ENCODE results near the gene ARMC5. TPM values are rescaled to one million over a fixed set of nuclear protein-coding genes. Genes with fewer than 3 reads are reported as not detected.

Gene ARMC5
- polyA plus RNA-seq, 1 donor from 2014 or later = 27.6 TPM

DNA sequence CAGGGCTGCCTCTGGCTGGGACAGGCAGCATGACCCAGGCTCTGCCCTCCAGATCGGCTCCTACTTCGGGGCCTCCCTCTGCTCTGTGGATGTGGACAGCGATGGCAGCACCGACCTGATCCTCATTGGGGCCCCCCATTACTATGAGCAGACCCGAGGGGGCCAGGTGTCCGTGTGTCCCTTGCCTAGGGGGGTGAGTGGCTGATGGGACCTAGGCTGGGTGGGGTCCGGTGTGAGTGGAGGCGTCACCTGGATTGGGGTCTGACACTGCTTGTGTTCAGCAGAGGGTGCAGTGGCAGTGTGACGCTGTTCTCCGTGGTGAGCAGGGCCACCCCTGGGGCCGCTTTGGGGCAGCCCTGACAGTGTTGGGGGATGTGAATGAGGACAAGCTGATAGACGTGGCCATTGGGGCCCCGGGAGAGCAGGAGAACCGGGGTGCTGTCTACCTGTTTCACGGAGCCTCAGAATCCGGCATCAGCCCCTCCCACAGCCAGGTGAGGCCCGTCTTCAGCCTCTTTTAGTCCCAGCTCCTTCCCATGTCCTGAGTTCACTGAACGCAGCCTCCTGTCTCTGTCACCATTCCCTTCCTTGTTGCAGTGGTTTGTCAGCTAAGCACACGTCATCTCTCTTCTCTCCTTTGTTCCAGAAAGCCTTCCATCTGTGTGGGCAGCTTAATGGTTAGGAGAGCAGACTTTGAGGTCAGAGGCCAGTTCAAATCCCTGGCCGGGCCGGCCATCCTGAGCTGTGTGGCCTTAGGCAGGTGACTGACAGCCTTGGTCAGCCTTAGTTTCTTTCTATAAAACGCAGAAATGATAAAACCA lies 48.1 kb upstream of the ARMC5 start:
- H3K4me2 ChIP-seq (ENCODE audit: low read length) = no peak overlapping the region
- H3K36me3 ChIP-seq (ENCODE audit: insufficient read depth, low read length) = no peaks in the 10 kb centered on the region
- no peaks in the 10 kb centered on the region for H3K79me2 ChIP-seq (replicated peaks; ENCODE audit: insufficient read depth, low read length)
- H3K4me3 ChIP-seq (ENCODE audit: low read length) = no peak overlapping the region
- no peak overlapping the region for H3K27ac ChIP-seq (ENCODE audit: low read length)
- no peaks in the 10 kb centered on the region for H3K27me3 ChIP-seq (ENCODE audit: insufficient read depth, low read depth, low read length)
- H3K9me3 ChIP-seq (ENCODE audit: low read length) = no peaks in the 10 kb centered on the region
- no peaks in the 10 kb centered on the region for H3K9me2 ChIP-seq (ENCODE audit: insufficient read depth, low read length)
- H4K20me1 ChIP-seq (ENCODE audit: insufficient read depth) = no peaks in the 10 kb centered on the region
- no peak overlapping the region for H2AFZ ChIP-seq (ENCODE audit: low read depth, low read length)
- TF ChIP-seq POLR2AphosphoS5 (IDR thresholded peaks at IDR 0.05) (no peak), MXI1 (conservative IDR thresholded peaks at IDR 0.05; ENCODE audit: poor library complexity, severe bottlenecking) (no peak), SMC3 (conservative IDR thresholded peaks at IDR 0.05; ENCODE audit: poor library complexity) (no peak)
- TF ChIP-seq, protein P1, sequence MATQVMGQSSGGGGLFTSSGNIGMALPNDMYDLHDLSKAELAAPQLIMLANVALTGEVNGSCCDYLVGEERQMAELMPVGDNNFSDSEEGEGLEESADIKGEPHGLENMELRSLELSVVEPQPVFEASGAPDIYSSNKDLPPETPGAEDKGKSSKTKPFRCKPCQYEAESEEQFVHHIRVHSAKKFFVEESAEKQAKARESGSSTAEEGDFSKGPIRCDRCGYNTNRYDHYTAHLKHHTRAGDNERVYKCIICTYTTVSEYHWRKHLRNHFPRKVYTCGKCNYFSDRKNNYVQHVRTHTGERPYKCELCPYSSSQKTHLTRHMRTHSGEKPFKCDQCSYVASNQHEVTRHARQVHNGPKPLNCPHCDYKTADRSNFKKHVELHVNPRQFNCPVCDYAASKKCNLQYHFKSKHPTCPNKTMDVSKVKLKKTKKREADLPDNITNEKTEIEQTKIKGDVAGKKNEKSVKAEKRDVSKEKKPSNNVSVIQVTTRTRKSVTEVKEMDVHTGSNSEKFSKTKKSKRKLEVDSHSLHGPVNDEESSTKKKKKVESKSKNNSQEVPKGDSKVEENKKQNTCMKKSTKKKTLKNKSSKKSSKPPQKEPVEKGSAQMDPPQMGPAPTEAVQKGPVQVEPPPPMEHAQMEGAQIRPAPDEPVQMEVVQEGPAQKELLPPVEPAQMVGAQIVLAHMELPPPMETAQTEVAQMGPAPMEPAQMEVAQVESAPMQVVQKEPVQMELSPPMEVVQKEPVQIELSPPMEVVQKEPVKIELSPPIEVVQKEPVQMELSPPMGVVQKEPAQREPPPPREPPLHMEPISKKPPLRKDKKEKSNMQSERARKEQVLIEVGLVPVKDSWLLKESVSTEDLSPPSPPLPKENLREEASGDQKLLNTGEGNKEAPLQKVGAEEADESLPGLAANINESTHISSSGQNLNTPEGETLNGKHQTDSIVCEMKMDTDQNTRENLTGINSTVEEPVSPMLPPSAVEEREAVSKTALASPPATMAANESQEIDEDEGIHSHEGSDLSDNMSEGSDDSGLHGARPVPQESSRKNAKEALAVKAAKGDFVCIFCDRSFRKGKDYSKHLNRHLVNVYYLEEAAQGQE (IDR thresholded peaks at IDR 0.05; ENCODE audit: borderline replicate concordance) = no peak
- TF ChIP-seq, protein P2, sequence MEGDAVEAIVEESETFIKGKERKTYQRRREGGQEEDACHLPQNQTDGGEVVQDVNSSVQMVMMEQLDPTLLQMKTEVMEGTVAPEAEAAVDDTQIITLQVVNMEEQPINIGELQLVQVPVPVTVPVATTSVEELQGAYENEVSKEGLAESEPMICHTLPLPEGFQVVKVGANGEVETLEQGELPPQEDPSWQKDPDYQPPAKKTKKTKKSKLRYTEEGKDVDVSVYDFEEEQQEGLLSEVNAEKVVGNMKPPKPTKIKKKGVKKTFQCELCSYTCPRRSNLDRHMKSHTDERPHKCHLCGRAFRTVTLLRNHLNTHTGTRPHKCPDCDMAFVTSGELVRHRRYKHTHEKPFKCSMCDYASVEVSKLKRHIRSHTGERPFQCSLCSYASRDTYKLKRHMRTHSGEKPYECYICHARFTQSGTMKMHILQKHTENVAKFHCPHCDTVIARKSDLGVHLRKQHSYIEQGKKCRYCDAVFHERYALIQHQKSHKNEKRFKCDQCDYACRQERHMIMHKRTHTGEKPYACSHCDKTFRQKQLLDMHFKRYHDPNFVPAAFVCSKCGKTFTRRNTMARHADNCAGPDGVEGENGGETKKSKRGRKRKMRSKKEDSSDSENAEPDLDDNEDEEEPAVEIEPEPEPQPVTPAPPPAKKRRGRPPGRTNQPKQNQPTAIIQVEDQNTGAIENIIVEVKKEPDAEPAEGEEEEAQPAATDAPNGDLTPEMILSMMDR (IDR thresholded peaks at IDR 0.05; ENCODE audit: poor library complexity, severe bottlenecking) = no peak
- no peaks in the 10 kb centered on the region for H3F3A ChIP-seq (ENCODE audit: insufficient read depth, low read length, poor library complexity, severe bottlenecking)
- no peak overlapping the region for H3K9ac ChIP-seq (ENCODE audit: low read length)

DNA sequence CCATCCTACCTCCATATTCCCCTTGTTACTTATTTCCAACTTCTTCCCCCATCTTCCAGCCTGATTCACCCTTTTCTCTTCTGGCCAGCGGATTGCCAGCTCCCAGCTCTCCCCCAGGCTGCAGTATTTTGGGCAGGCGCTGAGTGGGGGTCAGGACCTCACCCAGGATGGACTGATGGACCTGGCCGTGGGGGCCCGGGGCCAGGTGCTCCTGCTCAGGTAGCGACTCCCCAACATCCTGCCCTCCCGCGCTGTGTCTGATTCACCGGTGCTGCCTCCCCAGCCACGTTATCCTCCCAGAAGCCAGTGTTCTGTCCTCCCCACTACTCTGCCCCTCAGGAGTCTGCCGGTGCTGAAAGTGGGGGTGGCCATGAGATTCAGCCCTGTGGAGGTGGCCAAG lies 46.6 kb upstream of the ARMC5 start:
- H3K9ac ChIP-seq (ENCODE audit: low read length) = no peak overlapping the region

More for the DNA sequence above, 46.6 kb upstream of the ARMC5 start:
- Histone ChIP-seq H3K79me2 (replicated peaks; ENCODE audit: insufficient read depth, low read length) (no peaks in the 10 kb centered on the region), H3K27ac (ENCODE audit: low read length) (no peak overlapping the region), H3K4me2 (ENCODE audit: low read length) (no peak overlapping the region), H3K36me3 (ENCODE audit: insufficient read depth, low read length) (no peaks in the 10 kb centered on the region), H4K20me1 (ENCODE audit: insufficient read depth) (no peaks in the 10 kb centered on the region), H3K9me2 (ENCODE audit: insufficient read depth, low read length) (no peaks in the 10 kb centered on the region), H3K4me3 (ENCODE audit: low read length) (no peak overlapping the region), H3K27me3 (ENCODE audit: insufficient read depth, low read depth, low read length) (no peaks in the 10 kb centered on the region), H3K9me3 (ENCODE audit: low read length) (no peaks in the 10 kb centered on the region), H2AFZ (ENCODE audit: low read depth, low read length) (no peak overlapping the region), H3F3A (ENCODE audit: insufficient read depth, low read length, poor library complexity, severe bottlenecking) (no peaks in the 10 kb centered on the region)
- no peak for TF ChIP-seq TAF1 (IDR thresholded peaks at IDR 0.05; ENCODE audit: low read depth)
- TF ChIP-seq, protein P1 (IDR thresholded peaks at IDR 0.05; ENCODE audit: borderline replicate concordance) = no peak
- no peak for TF ChIP-seq RAD21 (conservative IDR thresholded peaks at IDR 0.05)
- TF ChIP-seq EZH2 (IDR thresholded peaks at IDR 0.05; ENCODE audit: borderline replicate concordance, insufficient read depth, low read length, poor library complexity, severe bottlenecking) = no peak
- no peak for TF ChIP-seq MXI1 (conservative IDR thresholded peaks at IDR 0.05; ENCODE audit: poor library complexity, severe bottlenecking)
- TF ChIP-seq POLR2AphosphoS5 (IDR thresholded peaks at IDR 0.05) = no peak
- no peak for TF ChIP-seq SMC3 (conservative IDR thresholded peaks at IDR 0.05; ENCODE audit: poor library complexity)
- TF ChIP-seq, protein P2 (IDR thresholded peaks at IDR 0.05; ENCODE audit: poor library complexity, severe bottlenecking) = no peak
- no peak for TF ChIP-seq EP300 (conservative IDR thresholded peaks at IDR 0.05; ENCODE audit: poor library complexity, severe bottlenecking)

All from neural cell (in vitro differentiated cells).